T-helper 9 cell (primary cell): ENCODE results near the gene FAN1.
"Not testable (repeated sequence)": the region's sequence is repeated elsewhere in the genome, so short reads cannot be mapped to it uniquely, and the experiment has no call there.

Experiments
- DNase-seq: peaks from one replicate; pipeline ENCODE4 v3.0.0-alpha.2; 2020
- total RNA-seq, 2 donors: gene quantifications; one replicate each; lab custom pipeline; 2026; lab: John Stamatoyannopoulos, UW

Gene FAN1
- 64.2 to 94.1 reads per million in 2 donors for total RNA-seq

DNA sequence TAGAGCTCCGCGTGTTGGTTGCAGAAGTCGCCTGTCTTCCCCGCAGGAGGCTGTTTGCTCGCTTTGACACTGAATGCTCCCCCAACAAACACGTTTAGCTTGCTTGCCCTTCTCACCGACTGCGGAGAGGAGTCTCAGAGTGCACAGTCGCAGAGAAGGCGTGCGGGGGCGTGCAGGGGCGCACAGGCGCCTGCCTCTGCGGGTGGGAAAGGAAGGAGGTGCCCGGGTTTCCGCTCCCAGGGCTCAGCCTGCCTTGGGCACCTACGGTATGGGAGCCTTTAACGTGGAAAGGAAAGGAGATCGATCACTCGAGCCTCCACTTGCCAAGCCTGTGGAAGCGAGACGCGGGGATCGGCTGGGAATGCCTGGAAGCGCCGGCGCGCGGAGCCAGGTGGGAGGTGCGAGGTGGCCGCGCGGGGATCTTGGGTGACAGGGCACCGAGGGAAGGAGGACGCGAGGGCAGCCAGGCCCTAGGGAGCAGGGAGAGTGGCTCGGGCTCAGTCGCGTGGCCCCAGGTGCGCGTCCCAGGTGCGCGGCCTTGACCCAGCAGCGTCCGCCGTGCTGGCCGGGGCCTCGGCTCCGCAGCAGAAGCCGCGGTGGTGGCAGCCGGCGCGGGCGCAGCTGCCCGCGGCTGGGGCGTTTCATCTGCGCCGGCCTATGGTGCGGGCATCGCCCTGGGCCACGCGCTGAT is at the start of gene FAN1:
Gene FAN1 (plus strand): TSS at position 419 of the 691 bp plus-strand sequence. CDS start 749 bp downstream, outside the sequence.
- peak; percentile 65 for DNase-seq

DNA sequence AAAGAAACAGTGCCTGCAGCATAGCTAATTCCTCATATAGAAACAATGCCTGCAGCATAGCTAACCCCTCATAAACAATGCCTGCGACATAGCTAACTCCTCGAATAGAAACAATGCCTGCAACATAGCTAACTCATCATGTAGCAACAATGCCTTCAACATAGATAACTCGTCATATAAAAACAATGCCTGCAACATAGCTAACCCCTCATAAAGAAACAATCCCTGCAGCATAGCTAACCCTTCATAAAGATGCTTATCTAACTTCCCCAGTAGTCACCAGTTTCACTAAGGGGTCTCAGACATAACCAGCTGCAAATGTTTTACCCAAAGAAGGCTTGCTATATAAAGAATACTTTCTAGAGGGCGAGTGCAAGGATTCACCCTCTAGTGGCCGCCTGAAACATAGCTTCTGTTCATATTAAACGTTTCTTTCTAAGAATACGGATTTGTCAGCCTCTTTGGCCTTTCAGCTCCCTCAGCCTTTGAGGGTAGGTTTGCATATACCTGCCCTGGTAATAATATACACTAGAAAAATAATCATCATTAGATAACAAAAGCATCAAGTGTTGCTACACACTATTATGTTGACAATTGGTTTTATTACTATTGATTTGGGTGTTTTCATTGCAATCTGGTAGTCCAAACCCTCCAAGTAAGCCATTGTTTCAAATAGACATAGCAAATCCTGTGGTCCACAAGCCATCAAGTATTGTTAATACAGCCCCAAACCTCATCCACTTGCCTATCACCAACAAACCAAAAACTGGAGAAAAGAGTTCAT is 44.4 kb upstream of the FAN1 start:
- DNase-seq, result no peak

DNA sequence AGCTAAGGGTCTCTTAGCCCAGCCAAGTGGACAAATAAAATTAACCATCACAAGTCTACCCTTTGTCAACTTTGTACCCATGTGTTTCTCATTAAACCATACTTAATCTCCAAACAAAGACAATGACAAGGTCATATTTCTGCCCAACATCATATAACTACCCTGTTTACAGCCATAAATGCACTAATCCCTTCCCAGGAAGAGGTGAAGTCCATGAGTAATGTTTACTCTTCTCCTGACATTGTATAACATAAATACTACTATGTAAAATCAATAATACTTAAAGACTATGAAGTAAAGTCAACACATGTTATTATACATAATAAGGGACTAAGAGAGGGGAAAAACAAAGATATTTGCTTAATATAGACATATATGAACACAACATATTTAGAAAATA is 38.5 kb upstream of the FAN1 start:
- no peak for DNase-seq

DNA sequence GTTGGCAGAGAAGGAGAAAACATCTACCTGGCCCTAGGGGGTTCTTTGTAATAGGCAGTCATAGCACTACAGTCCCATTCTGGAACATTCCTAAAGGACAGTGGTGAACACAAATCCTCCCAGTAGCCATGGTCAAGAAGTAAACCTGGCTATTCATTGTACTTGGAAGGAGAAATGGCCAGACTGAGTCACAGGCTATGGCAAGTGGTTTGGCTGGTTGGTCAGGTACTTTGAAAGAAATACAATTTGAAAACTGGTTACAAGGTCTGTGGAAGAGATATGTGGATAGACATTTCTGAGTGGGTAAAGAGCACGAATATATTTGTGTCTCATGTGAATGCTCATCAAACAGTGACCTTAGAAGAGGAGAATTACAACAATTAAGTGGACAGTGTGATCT is 33.0 kb upstream of the FAN1 start:
- DNase-seq, result no peak

DNA sequence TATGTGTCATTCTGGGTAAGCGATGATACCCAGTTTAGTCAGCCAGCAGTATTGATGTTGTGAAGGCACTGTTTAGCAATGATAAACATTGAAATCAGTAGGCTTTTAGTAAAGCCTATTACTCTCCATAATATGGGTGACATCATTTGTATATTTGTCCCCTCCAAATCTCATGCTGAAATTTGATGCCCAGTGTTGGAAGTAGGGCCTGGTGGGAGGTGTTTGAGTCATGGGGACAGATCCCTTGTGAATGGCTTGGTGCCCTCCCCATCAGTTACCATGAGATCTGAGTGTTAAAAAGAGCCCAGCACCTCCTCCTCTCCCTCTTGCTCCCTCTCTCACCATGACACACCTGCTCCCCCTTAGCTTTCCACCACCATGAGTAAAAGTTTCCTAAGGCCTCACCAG is 31.4 kb upstream of the FAN1 start:
- no peak for DNase-seq

DNA sequence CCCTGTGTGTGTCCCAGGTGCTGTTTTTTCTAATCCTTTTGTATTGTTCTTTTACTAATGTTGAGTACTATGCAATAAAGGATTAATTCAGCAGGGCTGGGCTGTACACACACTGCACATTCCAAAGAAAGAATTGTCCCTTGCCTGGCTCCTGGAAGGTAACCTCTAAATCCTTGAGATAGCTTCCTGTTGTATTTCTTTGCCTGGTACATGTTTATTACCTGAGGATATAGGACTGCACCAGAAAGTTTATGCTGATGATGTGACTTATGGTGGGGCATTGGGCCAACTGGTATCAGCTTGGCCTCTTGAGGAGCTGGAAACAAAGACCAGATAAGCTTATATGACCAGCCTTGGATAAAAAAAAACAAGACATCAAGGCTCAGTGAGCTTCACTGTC is 26.6 kb upstream of the FAN1 start:
- no peak for DNase-seq

DNA sequence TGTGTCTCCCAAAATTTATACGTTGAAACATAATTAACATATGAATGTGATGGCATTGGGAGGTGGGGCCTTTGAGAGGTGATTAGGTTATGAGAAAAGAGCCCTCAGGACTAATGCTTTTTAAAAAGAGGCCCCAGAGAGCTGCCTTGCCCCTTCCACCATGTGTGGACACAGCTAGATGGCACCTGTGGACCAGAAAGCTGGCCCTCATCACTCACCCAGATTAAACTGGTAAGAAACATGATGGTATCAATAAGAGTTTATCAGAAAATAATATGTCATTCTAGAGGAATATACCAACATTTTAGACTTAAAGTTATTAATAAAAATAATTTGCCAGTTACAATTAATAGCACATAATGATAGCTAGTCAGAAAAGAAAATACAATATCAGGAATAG is 25.2 kb upstream of the FAN1 start:
- no peak for DNase-seq

DNA sequence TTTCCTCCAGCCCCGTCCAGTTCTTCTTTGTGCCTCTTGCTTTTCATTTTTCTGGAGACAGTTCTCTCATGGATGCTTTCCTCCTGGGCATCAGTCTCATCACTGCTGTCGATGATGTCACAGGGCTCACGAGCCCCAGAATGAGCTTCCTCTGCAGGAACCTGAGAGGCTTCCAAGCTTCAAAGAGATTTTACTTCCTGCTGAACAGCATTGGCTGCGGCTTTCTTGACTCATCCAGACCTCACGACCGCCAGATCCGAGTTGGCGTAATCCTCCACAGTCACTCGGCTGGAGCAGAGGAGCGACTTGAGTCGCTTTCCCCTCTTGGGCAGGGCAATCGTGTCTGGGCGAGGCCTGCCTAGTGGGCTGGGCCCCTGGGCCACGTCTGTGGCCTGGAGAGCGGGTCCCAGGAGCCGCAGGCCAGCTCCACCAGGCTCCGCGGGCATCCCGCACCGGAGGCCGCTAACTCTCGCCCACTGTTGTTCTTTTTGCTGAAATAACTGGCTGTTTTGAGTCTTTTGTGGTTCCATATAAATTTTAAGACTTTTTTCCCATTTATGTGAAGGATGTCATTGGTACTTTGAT is 20.8 kb upstream of the FAN1 start:
- no peak for DNase-seq

DNA sequence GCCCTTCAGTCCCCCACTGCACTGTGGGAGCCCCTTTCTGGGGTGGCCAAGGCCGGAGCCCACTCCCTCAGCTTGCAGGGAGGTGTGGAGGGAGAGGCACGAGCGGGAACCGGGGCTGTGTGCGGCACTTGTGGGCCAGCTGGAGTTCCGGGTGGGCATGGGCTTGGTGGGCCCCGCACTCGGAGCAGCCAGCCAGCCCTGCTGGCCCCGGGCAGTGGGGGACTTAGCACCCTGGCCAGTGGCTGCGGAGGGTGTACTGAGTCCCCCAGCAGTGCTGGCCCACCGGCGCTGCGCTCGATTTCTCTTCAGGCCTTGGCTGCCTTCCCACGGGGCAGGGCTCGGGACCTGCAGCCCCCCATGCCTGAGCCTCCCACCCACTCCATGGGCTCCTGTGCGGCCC is 20.0 kb upstream of the FAN1 start:
- not testable (repeated sequence) for DNase-seq

DNA sequence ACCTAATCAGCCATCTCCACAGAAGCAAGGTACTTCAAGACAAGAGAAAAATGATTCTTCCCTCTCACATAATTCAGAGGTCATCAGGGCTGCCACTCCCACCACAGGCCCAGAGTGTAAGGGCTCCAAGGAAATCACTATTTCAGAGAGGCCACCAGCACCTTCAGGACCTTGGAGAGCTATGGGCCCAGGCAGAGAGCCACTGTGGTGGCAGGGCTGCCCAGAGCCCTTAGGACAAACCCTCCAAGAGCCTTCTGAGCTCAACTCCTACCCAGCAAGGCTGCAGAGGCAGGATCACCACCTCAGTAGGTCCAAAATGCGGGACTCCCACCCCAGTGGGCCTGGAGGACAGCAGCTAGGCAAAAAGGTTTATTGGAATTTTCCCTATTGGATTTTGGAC is 17.9 kb upstream of the FAN1 start:
- DNase-seq, result no peak

DNA sequence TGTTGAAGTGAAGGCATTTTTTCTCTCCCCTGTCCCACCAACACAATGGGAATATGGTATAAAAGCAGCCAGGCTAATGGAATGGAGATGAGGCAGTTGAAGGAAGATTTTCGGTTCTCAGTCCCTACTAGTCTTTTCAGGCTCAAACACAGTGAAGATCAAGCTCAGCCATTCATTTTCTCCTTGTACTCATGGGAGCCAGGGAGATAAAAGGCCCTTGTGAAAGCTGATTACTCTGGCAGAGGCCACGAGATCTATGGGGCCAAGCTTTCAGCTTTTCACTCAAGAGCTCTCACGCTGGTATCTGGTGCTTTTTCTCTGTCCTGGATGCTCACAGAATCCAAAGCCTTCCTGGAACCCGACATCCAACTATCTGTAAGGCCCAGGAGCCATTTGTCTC is 14.5 kb upstream of the FAN1 start:
- no peak for DNase-seq

DNA sequence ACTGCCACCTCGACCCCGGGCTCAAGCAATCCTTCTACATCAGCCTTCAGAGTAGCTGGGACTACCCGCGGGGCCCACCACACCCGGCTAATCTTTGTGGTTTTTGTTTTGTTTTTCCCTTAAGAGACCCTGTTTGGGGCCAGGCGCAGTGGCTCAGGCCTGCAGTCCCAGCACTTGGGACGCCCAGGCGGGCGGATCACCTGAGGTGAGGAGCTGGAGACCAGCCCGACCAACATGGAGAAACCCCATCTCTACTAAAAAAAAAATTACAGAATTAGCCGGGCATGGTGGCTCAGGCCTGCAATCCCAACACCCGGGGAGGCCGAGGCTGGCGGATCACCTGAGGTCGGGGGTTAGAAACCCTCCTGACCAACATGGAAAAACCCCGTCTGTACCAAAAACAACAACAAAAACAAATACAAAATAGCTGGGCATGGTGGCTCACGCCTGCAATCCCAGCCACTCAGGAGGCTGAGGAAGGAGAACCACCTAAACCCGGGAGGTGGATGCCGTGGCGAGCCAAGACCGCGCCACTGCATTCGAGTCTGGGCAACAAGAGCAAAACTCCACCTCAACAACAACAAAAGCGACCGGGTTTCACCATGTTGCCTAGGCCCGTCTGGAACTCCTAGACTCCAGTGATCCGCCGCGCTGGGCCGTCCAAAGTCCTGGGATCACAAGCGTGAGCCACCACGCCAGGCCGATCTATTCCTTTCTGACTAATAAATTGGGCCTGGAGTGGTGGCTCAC is 8.1 kb upstream of the FAN1 start:
- DNase-seq, result no peak

DNA sequence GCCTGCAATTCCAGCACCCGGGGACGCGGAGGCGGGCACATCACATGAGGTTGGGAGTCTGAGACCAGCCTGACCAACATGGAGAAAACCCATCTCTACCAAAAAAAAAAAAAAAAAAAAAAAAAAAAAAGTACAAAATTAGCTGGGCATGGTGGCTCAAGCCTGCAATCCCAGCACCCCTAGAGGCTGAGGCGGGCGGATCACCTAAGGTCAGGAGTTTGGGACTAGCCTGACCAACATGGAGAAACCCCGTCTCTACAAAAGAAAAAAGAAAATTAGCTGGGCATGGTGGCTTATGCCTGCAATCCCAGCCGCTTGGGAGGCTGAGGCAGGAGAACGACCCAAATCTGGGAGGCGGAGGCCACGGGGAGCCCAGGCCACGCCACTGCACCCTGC is 7.5 kb upstream of the FAN1 start:
- no peak for DNase-seq

DNA sequence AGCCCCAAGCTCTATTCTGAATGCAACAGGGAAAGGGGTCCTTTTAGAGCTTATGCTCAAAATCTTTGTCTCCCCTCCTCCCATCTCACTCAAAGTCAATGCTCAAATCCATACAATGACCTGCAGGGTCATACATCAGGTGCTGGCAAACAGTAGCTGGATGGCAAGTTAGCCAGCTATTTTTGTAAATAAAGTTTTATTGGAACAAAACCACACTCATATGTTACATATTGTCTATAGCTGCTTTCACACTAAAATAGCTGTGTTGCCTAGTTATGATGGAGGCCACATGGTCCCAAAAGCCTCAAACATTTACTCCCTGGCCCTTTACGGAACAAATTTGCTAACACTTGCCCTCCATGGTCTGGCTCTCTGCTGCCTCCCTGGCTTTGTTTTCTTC is 1.8 kb upstream of the FAN1 start:
- no peak for DNase-seq

DNA sequence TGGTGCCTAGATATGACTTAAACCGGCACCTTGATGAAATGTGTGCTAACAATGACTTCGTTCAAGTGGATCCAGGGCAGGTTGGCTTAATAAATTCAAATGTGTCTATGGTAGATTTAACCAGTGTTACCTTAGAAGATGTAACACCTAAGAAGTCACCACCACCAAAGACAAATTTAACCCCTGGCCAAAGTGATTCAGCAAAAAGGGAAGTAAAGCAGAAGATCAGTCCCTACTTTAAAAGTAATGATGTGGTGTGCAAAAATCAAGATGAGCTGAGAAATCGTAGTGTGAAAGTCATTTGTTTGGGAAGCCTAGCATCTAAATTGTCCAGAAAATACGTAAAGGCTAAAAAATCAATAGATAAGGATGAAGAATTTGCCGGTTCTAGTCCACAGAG is 1.1 kb downstream of the FAN1 start:
- no peak for DNase-seq

DNA sequence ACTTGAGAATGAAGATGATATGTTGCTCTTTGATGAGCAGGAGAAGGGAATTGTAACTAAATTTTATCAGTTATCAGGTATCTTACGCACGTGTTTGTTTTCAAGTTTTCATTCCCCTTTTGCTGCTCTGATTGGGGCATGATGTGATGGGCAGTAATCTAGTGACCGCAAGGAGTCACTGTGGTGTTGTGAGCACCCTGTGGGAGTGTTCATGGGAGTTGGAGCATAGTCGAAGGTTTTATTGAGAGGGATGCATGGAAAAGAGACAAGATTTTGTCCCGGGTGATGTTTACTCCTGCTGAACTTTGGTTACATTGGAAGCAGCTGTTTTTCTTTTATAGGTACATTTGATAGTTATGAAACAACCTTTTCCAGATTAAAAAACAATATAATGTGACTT is 2.1 kb downstream of the FAN1 start:
- DNase-seq, result no peak

DNA sequence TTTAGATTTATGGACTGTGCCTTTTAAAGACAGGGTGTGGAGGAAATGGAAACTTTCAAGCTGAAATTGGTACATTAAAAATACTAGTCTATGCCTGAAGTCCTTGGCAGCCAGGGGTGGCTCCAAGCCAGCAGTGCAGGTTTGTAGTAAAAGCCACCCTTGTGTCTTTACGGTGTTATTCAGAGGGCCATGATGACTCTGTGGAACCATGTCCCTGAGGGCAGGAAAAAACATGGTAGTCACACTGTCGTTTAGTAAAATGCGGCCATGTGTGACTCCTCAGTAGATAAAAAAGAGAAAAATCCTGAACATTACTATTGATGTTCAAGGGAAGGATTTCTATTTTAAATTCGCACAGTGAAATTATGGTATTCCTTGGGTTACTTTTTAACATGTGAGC is 2.7 kb downstream of the FAN1 start:
- no peak for DNase-seq

DNA sequence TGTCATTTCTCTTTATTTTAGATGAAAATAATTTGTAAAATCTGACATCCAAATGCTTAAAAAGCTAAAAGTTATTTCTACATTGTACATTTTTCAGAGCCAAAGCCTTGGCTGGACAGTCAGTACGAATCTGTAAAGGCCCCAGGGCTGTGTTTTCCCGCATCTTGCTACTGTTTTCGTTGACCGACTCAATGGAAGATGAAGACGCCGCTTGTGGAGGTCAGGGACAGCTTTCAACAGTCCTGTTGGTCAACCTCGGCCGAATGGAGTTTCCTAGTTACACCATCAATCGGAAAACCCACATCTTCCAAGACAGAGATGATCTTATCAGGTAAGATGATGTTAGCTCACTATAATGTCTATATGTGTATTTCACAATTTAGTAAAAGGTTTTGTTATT is 10.0 kb downstream of the FAN1 start:
- no peak for DNase-seq

DNA sequence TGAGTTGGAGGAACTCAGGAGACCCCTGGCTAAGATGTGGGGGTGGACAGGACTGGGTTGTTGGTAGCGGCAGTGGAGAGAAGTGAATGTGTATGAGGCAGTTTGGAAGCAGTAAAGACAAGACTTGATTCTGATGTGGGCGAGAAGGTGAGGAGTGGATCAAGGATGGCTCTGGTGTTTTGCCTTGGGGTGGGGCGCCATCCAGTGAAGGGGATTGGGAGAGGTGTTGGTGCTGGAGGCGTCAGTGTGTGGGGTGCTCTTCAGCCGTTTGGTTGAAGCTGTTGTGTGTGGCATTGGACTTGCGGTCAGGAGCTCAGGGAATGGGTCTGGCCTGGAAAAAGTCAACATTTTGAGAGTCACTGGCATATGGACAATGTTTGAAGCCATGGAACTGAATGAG is 13.3 kb downstream of the FAN1 start:
- DNase-seq, result no peak

DNA sequence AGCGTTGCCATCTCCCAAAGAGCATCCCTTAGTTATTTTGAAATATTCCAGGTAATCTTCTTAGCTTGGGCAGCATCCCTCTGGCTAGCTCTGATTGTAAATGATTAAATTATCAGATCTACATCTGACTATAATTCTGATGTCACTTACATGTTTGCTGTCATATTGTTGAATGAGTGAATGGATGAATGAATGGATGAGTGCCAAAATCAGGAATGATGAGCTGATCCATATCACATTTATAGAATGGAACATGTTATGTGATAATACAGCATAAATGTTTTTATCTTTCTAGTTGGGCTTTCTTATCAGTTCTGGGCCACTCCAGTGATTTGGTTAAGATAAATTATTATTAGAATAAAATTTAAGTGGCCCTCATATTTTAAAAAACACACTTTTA is 14.0 kb downstream of the FAN1 start:
- DNase-seq, result no peak

DNA sequence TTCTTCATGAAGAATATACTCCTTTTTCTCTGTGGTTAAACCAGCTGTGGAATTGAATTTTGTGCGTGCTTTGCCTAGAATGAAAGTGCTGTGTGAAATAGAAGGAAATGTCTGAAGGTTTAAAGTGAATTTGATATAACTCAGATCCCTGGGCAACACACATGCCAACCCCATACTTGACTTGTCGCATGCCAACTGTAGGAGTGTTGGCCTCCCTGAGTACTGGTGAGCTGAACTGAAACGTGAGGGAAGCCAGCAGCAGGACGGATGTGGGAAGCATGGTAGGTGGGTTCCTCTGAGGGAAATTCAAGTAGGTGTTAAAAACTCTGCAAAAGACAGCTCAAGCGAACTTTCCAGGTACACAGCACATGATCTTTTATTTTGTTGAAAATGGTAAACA is 14.7 kb downstream of the FAN1 start:
- DNase-seq, result no peak

DNA sequence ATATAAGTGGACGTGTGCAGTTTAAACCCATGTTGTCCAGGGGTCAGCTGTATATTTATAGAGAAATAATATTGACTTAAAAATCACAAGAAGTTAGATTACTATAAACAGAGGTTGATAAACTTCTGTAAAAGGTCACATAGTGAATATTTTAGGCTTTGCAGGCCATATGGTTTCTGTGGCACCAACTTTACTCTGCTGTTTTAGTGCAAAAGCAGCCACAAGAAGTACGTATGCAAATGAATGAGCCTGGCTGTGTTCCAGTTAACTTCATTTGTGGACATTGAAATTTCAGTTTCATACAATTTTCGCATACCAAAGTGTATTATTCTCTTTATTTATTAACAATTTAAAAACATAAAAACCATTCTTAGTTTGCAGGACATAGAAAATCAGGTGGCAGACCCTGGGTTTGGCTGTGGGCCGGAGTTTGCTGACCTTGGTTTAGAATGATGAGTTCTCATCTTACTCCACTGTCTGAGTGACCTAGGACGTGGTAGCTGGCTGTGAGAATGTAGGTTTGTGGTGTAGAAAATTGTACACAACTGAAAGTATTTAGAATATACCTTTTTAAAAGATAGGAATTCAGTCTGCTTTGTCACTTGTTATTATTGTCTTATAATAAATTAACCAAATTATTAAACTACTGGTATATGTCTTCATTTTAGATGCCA is 16.3 kb downstream of the FAN1 start:
- DNase-seq, result no peak

DNA sequence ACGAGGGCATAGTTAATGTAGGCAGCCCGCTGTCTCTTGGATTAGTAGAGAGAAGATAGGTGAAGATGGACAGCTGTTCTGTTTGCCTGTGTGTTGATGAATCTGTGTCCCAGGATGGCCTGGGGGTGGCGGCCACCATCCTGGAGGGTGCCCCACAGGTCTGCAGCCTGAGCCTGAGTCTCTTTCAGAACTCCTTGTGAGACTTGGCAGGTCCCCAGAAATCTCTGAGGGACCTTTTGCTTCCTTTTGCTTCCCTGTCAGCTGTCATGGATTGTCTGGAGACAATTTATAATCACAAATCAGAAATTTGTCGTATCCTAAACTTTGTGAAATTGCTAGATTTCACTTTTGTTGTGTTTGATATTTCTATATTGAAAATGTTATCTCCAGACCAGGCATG is 17.4 kb downstream of the FAN1 start:
- no peak for DNase-seq
